ENCODE data around the gene MARCO. TPM values are rescaled to one million over a fixed set of nuclear protein-coding genes. Genes with fewer than 3 reads are reported as not detected.
"Not testable (repeated sequence)": the region's sequence is repeated elsewhere in the genome, so short reads cannot be mapped to it uniquely, and the experiment has no call there.

The MARCO gene
- total RNA-seq, 1 experiment from 2014 or later: not detected

DNA sequence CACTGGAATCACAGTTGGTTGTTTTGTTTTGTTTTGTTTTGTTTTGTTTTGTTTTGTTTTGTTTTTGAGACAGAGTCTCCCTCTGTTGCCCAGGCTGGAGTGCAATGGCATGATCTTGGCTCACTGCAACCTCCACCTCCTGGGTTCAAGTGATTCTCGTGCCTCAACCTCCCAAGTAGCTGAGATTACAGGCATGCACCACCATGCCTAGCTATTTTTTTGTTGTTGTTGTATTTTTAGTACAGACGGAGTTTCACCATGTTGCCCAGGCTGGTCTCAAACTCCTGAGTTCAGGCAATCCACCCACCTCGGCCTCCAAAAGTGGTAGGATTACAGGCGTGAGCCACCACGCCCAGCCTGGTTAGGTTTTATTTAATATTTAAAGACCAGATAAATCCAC lies 95.9 kb downstream of the MARCO start:
- DNase-seq (ENCODE audit: low spot score): not testable (repeated sequence)

DNA sequence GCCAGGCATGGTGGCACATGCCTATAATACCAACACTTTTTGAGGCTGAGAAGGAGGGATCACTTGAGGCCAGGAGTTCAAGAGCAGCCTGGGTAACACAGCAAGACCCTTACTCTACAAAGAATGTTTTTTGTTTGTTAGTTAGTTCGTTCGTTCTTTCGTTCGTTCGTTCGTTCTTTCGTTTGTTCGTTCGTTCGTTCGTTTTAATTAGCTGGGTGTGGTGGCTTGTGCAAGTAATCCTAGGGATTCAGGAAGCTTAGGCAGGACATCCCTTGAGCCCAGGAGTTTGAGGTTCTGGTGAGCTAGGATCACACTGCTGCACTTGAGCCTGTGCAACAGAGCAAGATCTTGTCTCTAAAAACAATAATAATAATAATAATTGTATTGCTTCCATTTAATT lies 98.7 kb downstream of the MARCO start:
- DNase-seq (ENCODE audit: low spot score): no peak

Other genes starting within 250 kb of the MARCO start
- 1.0 and 2.0 TPM in 2 replicates for gene EN1, start 94.5 kb upstream of the MARCO start, total RNA-seq (2014; rRNA removed; shearing (Covaris generic))
- not detected in 2 replicates for gene C1QL2, start 216.6 kb downstream of the MARCO start, total RNA-seq (2014; rRNA removed; shearing (Covaris generic))

Measured in A172 (cell line).